Brain microvascular endothelial cell (primary cell): ENCODE data around the gene ADGRD2.

Experiments
- DNase-seq: peaks from one replicate; pipeline ENCODE4 v3.0.0-alpha.2; 2020
- H3K27ac ChIP-seq: fragments of 250-450 bp; sonication (Bioruptor Pico); 2 replicates; pipeline ENCODE4 v1.5.1; 2020; ENCODE audit warnings: mild to moderate bottlenecking, moderate library complexity
- H3K27me3 ChIP-seq: fragments of 250-450 bp; sonication (Bioruptor Pico); replicated peaks from 2 replicates; pipeline ENCODE4 v1.5.1; 2020; ENCODE audit warnings: mild to moderate bottlenecking
- H3K36me3 ChIP-seq: fragments of 250-450 bp; sonication (Bioruptor Pico); replicated peaks from 2 replicates; pipeline ENCODE4 v1.5.1; 2020; ENCODE audit warnings: mild to moderate bottlenecking
- H3K4me3 ChIP-seq: 2 replicates; pipeline ENCODE4 v1.5.1; 2011; ENCODE audit warnings: low read depth, mild to moderate bottlenecking, control low read depth, low read length, moderate library complexity
- CTCF ChIP-seq: IDR thresholded peaks from 2 replicates; pipeline ENCODE4 v1.5.1; 2011; ENCODE audit warnings: low read depth, mild to moderate bottlenecking, moderate library complexity, low read length, control low read depth, inconsistent platforms; ENCODE audit errors: missing control alignments
- in situ Hi-C: cut with HindIII; loops from 2 replicates; pipeline ENCODE4 v1.10.0; 2017; ENCODE audit warnings: low sequenced_read_pairs, low pct_ligation_motif_present

ADGRD2 gene

DNA sequence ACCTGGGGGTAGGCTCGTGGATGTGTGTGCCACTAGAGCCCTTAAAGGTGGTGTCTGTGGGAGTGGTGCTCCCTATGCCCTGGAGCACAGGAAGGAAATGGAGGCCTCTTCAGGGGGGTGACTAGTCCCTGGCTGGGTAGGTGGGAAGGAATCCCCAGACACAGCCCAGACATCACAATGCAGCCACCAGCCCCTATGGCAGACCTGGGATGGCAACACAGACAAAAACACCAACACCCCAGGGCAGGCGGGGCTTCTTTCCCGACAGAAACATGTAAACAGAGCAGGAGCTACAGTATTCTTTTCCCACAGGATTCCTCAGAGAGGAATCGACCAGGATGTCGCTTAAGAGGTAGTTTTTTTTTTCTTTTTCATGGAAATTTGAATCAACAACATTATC is 67.3 kb downstream of the ADGRD2 start:
- Histone ChIP-seq H3K36me3 (no peaks in the 10 kb centered on the region), H3K27me3 (peaks cover 2% of the 10 kb centered on the region), H3K27ac (no peak overlapping the region), H3K4me3 (no peak overlapping the region)
- DNase-seq = no peak
- no peak for TF ChIP-seq CTCF
- in situ Hi-C loops = no loop called here

DNA sequence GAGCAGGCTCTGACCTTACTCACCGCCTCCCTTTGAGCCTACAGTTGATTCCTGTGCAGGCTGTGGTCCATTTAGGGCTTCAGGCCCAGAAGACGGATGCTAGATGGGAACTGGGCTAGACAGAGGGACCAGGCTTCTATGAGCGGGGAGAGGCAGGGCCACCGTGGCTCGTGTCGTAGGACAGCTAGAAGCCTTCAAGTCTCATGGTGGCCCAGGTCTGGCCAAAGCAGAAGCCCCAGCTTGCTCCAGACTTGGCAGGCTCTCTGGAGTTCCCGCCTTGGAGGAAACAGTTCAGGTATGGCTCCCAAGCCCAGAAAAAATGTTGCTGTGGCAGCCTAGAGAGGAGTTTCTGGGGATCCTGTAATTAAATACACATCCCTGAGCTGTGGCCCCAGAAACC is 67.9 kb downstream of the ADGRD2 start:
- H3K36me3 ChIP-seq = no peaks in the 10 kb centered on the region
- H3K27me3 ChIP-seq = peaks cover 2% of the 10 kb centered on the region
- no peak overlapping the region for H3K27ac ChIP-seq
- H3K4me3 ChIP-seq = no peak overlapping the region
- TF ChIP-seq CTCF = no peak
- DNase-seq = no peak
- in situ Hi-C loops = no loop called here

- H3K4me3 ChIP-seq = no peak overlapping the region
- no peak for DNase-seq
- H3K36me3 ChIP-seq = no peaks in the 10 kb centered on the region
- no peak overlapping the region for H3K27ac ChIP-seq
- in situ Hi-C loops = no loop called here
- no peak for TF ChIP-seq CTCF
- no peaks in the 10 kb centered on the region for H3K27me3 ChIP-seq
These were observed 70.0 kb downstream of the ADGRD2 start for GRCh38 chr9:124520206-124520596.

DNA sequence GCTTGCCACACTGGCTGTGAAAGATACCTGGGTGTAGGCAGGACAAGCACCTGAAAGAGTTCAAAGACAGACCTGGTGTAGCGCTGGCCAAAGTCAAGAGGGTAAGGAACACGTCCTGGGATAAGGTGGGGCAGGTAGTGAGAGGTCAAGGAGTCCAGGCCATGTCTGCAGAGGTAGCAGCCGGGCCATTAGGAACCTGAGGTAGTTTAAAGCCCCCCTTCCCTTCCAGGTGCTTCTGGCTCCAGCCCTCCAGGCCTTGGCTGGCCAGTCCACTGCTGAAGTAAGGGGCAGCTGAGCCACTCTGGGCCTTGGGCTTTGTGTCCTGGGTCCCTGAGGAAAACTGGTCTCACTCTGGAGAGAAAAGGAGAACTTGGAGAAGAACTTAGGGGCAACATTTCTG is 70.9 kb downstream of the ADGRD2 start:
- DNase-seq = no peak
- TF ChIP-seq CTCF = no peak
- H3K4me3 ChIP-seq = no peak overlapping the region
- H3K27ac ChIP-seq = no peak overlapping the region
- no peaks in the 10 kb centered on the region for H3K27me3 ChIP-seq
- no peaks in the 10 kb centered on the region for H3K36me3 ChIP-seq
- in situ Hi-C loops = no loop called here

GRCh38 chr9:124522121-124523098 is 72.2 kb downstream of the ADGRD2 start:
- H3K36me3 ChIP-seq = no peaks in the 10 kb centered on the region
- DNase-seq = no peak
- in situ Hi-C loops = no loop called here
- no peaks in the 10 kb centered on the region for H3K27me3 ChIP-seq
- no peak overlapping the region for H3K4me3 ChIP-seq
- TF ChIP-seq CTCF = peak; percentile 30
- H3K27ac ChIP-seq = no peak overlapping the region
